K562 (cell line): ENCODE data around the gene SCYL1. TPM values are rescaled to one million over a fixed set of nuclear protein-coding genes. Genes with fewer than 3 reads are reported as not detected.

Experiments
- CEBPG ChIP-seq, 3 experiments: fragments of 200-800 bp in 1 of 3; sonication (Bioruptor generic) in 1 of 3; sonication (generic) in 1 of 3; formaldehyde crosslinking in 1 of 3; IDR thresholded peaks in 2 of 3; conservative IDR thresholded peaks in 1 of 3; 2 replicates each; pipeline versions ENCODE4 v1.6.1 to v1.8.0; 2016 to 2022; ENCODE audit warnings: missing compliant biosample characterization in 2 of 3, missing genetic modification characterization in 2 of 3, mild to moderate bottlenecking in 1 of 3, missing genetic modification reagents in 1 of 3
- ETV5 ChIP-seq: sonication (generic); formaldehyde crosslinking; IDR thresholded peaks from 2 replicates; pipeline ENCODE4 v1.4.0; 2020; ENCODE audit warnings: low read depth, mild to moderate bottlenecking, missing genetic modification reagents
- ETV6 ChIP-seq, 3 experiments: fragments of 150-350 bp in 1 of 3; sonication (generic) in 1 of 3; formaldehyde crosslinking in 1 of 3; IDR thresholded peaks; 2 replicates each; pipeline versions ENCODE4 v1.6.1 to v1.8.0; 2014 to 2022; ENCODE audit warnings: borderline replicate concordance in 2 of 3, low read depth in 2 of 3, antibody characterized with exemption in 1 of 3, low read length in 1 of 3, mild to moderate bottlenecking in 1 of 3, missing genetic modification reagents in 1 of 3
- GATA2 ChIP-seq: sonication (generic); formaldehyde crosslinking; IDR thresholded peaks from 2 replicates; pipeline ENCODE4 v1.4.0; 2020; ENCODE audit warnings: mild to moderate bottlenecking, missing genetic modification reagents
- MAFF ChIP-seq: IDR thresholded peaks from 2 replicates; pipeline ENCODE4 v1.6.1; 2012; ENCODE audit warnings: low read length, improper control_type of control experiment
- MEF2A ChIP-seq: IDR thresholded peaks from 2 replicates; pipeline ENCODE4 v1.6.1; 2011; ENCODE audit warnings: low read depth, mild to moderate bottlenecking, low read length, moderate library complexity; ENCODE audit not compliant: control insufficient read depth
- SAP30 ChIP-seq: fragments of 200-600 bp; sonication (generic); IDR thresholded peaks from 2 replicates; pipeline ENCODE4 v1.6.1; 2012; ENCODE audit warnings: borderline replicate concordance, low read depth, mild to moderate bottlenecking, moderate library complexity, low read length, control low read depth, inconsistent platforms; ENCODE audit not compliant: insufficient read depth, poor library complexity, severe bottlenecking
- SMARCA5 ChIP-seq: fragments of 450-650 bp; IDR thresholded peaks from 2 replicates; pipeline ENCODE4 v1.6.1; 2016
- SREBF1 ChIP-seq: fragments of 150-350 bp; IDR thresholded peaks from 2 replicates; pipeline ENCODE4 v1.6.1; 2014; ENCODE audit warnings: antibody characterized with exemption, low read depth, low read length, borderline replicate concordance
- SRSF3 ChIP-seq: fragments of 200-400 bp; formaldehyde crosslinking; IDR thresholded peaks from 2 replicates; pipeline ENCODE4 v1.6.1; 2016; ENCODE audit warnings: mild to moderate bottlenecking, low read length, moderate library complexity; ENCODE audit not compliant: insufficient read depth
- TCFL5 ChIP-seq: fragments of 250-450 bp; sonication (Bioruptor Pico); conservative IDR thresholded peaks from 2 replicates; pipeline ENCODE4 v1.6.1; 2021; ENCODE audit warnings: mild to moderate bottlenecking, moderate library complexity, matching md5 sums
- ZNF282 ChIP-seq: sonication (generic); formaldehyde crosslinking; IDR thresholded peaks from 2 replicates; pipeline ENCODE4 v1.8.1; 2023; ENCODE audit warnings: missing genetic modification reagents
- ZNF436 ChIP-seq: fragments of 250-450, 450-650 bp; sonication (Bioruptor Pico); formaldehyde crosslinking; IDR thresholded peaks from 2 replicates; pipeline ENCODE4 v1.7.0; 2020; ENCODE audit warnings: mild to moderate bottlenecking
- ZNF707 ChIP-seq: fragments of 250-450 bp; sonication (Bioruptor Pico); conservative IDR thresholded peaks from 2 replicates; pipeline ENCODE4 v1.8.0; 2022; ENCODE audit warnings: inconsistent platforms, mild to moderate bottlenecking, moderate library complexity
- polyA plus RNA-seq, 8 experiments: library from polyadenylated mRNA; depleted of rRNA in 4 of 8; stranded (reverse) in 5 of 8; unstranded in 3 of 8; fragments of >200 nt; fragmentation: Nextera tagmentation in 2 of 8; fragmentation: Illumina TruSeq in 1 of 8; extraction: Ambion mirVana in 2 of 8; extraction: Trizol in 1 of 8; gene quantifications; 2 replicates each; pipeline versions ENCODE4 v1.2.1 to v1.2.3, GENCODE V29; 2011 to 2014; ENCODE audit warnings: inconsistent platforms in 1 of 8, missing spikeins in 1 of 8
- total RNA-seq, 7 experiments: library from RNA; depleted of rRNA in 6 of 7; stranded (reverse); fragments of >200 nt in 6 of 7; fragmentation: Illumina TruSeq in 2 of 7; extraction: Trizol in 2 of 7; gene quantifications; 2 replicates each; pipeline versions ENCODE4 v1.2.1 to v1.2.3, GENCODE V29; 2011 to 2021; ENCODE audit warnings: low replicate concordance in 1 of 7
- TF ChIP-seq, protein P1 (sequence below), 2 experiments: fragments of 450-650 bp; formaldehyde crosslinking in 1 of 2; IDR thresholded peaks; 2 replicates each; pipeline versions ENCODE4 v1.4.0 to v1.6.1; 2014 to 2020; ENCODE audit warnings: mild to moderate bottlenecking in 2 of 2, borderline replicate concordance in 1 of 2, low read depth in 1 of 2
- TF ChIP-seq, protein P2 (sequence below): fragments of 450-650 bp; formaldehyde crosslinking; IDR thresholded peaks from 2 replicates; pipeline ENCODE4 v1.4.0; 2020; ENCODE audit warnings: mild to moderate bottlenecking, moderate library complexity

Gene SCYL1
- total and polyA plus RNA-seq, 9 of the 15 experiments (the other 6 are each of a cell fraction or from before 2014, with no cell fraction given): 1.9 to 145 (median 57.6) TPM

DNA sequence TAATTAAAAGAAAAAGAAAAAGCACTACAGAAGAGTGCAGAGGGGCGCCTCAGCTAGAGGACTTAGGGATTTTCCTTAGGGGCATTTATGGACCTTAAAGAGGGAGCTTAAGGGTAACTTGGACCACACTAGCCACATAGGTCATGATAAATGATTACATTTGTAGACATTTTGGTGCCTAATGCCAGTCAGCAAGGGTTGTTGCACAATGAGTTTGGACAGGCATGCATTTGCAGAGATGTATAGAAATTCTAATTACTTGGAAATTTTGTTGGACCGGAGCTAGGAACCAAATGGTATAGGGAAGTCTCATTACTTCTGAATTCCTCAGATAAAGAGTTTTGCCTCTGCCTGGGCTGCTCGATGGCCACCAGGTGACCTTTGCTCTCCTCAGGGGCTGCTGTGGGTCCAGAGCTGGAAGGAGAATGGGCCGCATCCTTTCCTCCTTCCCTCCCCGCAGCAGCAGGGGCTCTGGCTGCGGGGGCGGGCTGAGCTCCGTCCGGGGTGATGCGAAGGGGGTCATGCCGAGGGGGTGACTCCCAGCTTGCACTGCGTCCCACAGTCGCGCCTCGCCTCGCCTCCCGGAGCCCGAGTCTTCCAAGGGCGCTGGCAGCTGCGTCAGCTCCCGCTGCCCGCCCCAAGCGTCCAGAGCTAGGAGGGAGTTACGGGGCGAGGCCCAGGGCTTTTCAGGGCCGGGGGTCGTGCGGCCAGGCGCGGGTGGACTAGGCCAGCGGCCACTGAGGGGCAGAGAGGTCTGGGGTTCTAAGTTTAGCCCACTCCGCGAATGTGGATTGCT is 46.3 kb upstream of the SCYL1 start (continued):
- no peak for TF ChIP-seq CEBPG (CRISPR knock-in tag; IDR thresholded peaks at IDR 0.05)
- peak; percentile 41 to 65; a peak in 1 of 4 replicates for TF ChIP-seq CEBPG (tag; conservative IDR thresholded peaks at IDR 0.05 in 1 of 2, IDR thresholded peaks at IDR 0.05 in 1 of 2)
- TF ChIP-seq ZNF282: no peak
- TF ChIP-seq, protein P1, sequence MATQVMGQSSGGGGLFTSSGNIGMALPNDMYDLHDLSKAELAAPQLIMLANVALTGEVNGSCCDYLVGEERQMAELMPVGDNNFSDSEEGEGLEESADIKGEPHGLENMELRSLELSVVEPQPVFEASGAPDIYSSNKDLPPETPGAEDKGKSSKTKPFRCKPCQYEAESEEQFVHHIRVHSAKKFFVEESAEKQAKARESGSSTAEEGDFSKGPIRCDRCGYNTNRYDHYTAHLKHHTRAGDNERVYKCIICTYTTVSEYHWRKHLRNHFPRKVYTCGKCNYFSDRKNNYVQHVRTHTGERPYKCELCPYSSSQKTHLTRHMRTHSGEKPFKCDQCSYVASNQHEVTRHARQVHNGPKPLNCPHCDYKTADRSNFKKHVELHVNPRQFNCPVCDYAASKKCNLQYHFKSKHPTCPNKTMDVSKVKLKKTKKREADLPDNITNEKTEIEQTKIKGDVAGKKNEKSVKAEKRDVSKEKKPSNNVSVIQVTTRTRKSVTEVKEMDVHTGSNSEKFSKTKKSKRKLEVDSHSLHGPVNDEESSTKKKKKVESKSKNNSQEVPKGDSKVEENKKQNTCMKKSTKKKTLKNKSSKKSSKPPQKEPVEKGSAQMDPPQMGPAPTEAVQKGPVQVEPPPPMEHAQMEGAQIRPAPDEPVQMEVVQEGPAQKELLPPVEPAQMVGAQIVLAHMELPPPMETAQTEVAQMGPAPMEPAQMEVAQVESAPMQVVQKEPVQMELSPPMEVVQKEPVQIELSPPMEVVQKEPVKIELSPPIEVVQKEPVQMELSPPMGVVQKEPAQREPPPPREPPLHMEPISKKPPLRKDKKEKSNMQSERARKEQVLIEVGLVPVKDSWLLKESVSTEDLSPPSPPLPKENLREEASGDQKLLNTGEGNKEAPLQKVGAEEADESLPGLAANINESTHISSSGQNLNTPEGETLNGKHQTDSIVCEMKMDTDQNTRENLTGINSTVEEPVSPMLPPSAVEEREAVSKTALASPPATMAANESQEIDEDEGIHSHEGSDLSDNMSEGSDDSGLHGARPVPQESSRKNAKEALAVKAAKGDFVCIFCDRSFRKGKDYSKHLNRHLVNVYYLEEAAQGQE (IDR thresholded peaks at IDR 0.05; ENCODE audit: borderline replicate concordance): peak; percentile 20
- TF ChIP-seq, protein P1 (CRISPR knock-in tag; IDR thresholded peaks at IDR 0.05; ENCODE audit: low read depth): peak; percentile 68; the same call in 1 of the 2 replicates
- no peak for TF ChIP-seq MEF2A
- no peak for TF ChIP-seq GATA2
- no peak; the same call in 1 of the 2 replicates for TF ChIP-seq TCFL5
- TF ChIP-seq ETV6 (IDR thresholded peaks at IDR 0.05; ENCODE audit: borderline replicate concordance in 1 of 2, low read depth in 2 of 2, low read length in 1 of 2): no peak
- no peak for TF ChIP-seq ETV6 (CRISPR knock-in tag; IDR thresholded peaks at IDR 0.05; ENCODE audit: borderline replicate concordance)
- TF ChIP-seq MAFF: no peak
- no peak for TF ChIP-seq SAP30
- TF ChIP-seq SREBF1: no peak
- TF ChIP-seq, protein P2, sequence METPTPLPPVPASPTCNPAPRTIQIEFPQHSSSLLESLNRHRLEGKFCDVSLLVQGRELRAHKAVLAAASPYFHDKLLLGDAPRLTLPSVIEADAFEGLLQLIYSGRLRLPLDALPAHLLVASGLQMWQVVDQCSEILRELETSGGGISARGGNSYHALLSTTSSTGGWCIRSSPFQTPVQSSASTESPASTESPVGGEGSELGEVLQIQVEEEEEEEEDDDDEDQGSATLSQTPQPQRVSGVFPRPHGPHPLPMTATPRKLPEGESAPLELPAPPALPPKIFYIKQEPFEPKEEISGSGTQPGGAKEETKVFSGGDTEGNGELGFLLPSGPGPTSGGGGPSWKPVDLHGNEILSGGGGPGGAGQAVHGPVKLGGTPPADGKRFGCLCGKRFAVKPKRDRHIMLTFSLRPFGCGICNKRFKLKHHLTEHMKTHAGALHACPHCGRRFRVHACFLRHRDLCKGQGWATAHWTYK (CRISPR knock-in tag): peak; percentile 77; the same call in 1 of the 2 replicates
- no peak for TF ChIP-seq ZNF436
- TF ChIP-seq SMARCA5: no peak
- TF ChIP-seq SRSF3: no peak
- peak; percentile 58; the same call in 1 of the 2 replicates for TF ChIP-seq ETV5
- TF ChIP-seq ZNF707 (CRISPR knock-in tag): no peak; the same call in 1 of the 2 replicates
